ENCODE data around the gene IGF2R.
"Not testable (repeated sequence)": the region's sequence is repeated elsewhere in the genome, so short reads cannot be mapped to it uniquely, and the experiment has no call there.

Gene IGF2R

DNA sequence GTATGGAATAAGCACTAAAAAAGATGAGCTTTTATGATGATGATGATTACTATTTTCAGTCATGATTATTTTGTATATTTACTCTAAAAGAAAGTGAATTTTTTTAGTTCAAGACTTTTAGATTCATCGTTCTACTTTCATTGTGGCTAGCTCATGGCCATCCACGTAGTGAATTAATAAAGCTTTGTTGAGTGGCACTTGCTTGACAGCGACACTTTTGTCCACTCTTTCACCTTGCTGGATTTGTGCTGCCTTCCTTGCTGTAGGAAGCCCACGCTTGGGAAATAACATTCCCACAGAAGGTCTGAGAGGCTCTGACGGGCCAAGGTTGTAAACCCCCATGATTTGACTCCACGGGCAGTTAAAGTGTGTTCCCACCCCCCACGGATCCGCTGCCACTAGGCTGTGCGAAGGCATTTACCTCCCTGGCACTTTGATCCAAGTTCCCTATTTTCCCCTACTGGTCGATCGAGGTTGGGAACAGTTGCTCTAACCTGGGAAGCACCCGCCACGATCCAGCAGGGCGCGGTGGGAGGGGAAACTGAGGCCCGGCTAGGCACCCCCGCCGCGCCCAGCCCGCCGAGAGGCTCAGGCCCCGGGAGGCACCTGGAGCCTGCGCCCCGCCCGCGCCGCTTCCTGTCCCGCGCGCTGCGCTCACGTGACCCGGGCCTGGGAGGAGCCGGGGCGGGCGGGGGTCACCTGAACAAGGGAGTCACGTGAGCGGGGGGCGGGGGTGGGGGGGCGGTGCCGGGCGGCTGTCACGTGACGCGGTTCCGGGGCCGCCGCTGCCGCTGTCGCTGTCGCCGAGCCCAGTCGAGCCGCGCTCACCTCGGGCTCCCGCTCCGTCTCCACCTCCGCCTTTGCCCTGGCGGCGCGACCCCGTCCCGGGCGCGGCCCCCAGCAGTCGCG, at the start of gene IGF2R:
TSS of gene IGF2R (plus strand) at position 788 of the 909 bp plus-strand sequence. CDS start 165 bp downstream, outside the sequence.
- peak; percentile 93 to 95 for DNase-seq

- DNase-seq = no peak
These were observed 49.1 kb upstream of the IGF2R start for GRCh38 chr6:159919800-159920199.

- not testable (repeated sequence) for DNase-seq
These were observed 44.7 kb upstream of the IGF2R start for GRCh38 chr6:159924150-159924549.

- DNase-seq = no peak
These were observed 42.2 kb upstream of the IGF2R start for GRCh38 chr6:159926542-159927203.

- peak; percentile 39 to 53 for DNase-seq
These were observed 39.1 kb upstream of the IGF2R start for GRCh38 chr6:159929819-159930218.

DNA sequence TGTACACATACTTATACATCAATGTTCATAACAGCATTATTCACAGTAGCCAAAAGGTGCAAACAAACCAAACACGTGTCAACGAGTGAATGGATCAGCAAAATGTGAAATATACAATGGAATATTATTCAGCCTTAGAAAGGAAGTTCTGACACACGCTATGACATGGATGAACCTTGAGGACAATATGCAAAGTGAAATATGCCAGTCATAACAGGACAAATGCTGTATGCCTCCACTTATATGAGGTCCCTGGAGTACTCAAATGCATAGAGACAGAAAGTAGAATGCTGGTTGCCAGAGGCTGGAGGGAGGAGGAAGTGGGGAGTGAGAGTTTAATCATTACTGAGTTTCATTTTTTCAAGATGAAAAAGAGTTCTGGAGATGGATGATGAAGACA, 37.8 kb upstream of the IGF2R start:
- peak; percentile 43 to 45 for DNase-seq

DNA sequence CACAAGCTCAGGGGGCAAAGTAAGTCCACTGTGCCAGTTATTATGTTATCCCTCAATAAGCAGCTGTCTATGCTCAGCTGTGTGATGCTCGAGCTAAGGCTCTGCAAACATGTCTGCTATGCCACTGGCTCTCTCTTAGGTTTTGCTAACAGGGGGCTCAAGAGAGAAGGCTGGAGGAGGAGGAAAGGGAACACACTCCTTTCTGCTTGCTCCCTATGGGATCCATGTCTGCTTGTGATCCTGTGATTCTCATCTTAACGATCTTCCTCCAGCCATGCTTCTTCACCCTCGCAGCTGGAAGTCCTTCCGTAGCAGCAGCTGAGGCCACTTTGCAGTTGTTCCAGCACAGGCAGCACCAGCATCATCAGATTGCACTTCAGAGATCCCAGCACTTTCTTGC, 37.0 kb upstream of the IGF2R start:
- no peak for DNase-seq

- no peak for DNase-seq
These were observed 35.8 kb upstream of the IGF2R start for GRCh38 chr6:159933077-159933476.

DNA sequence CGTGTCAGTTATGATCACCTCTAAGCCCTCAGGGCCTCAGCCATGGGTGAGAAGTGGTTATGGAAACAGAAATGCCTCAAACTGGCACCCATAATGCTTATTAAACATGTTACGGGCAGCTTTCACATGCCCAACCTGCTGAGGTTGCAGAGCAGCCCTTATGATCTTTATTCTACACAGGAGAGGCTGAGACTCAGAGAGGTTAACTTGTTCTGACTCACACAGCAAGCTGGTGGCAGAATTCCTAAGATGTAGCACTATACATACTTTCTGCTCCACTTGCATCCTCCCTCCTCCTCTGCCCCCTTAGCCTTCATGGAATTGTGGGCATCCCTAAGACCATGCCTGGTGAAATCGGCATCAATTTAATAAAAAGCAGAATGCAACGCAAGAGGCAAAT, 34.7 kb upstream of the IGF2R start:
- DNase-seq = no peak

GRCh38 chr6:159935065-159935464, 33.8 kb upstream of the IGF2R start:
- no peak for DNase-seq

DNA sequence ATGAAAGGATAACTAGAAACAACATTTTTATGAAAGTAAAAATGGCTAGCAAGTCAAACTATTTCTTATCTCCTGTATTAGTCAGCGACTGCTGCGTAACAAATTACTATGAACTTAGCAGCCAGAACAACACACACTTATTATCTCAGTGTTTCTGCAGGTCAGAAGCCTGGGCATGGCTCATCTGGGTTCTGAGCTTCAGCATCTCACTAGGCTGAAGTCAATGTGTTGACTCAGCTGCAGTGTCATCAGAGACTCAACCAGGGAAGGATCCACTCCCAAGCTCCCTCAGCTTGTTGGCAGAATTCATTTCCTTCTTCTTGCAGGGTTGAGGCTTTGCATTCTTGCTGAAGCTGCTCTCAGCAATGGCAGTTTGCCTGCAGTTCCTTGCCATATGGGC, 33.2 kb upstream of the IGF2R start:
- no peak for DNase-seq

- no peak for DNase-seq
These were observed 29.3 kb upstream of the IGF2R start for GRCh38 chr6:159939591-159940016.

DNA sequence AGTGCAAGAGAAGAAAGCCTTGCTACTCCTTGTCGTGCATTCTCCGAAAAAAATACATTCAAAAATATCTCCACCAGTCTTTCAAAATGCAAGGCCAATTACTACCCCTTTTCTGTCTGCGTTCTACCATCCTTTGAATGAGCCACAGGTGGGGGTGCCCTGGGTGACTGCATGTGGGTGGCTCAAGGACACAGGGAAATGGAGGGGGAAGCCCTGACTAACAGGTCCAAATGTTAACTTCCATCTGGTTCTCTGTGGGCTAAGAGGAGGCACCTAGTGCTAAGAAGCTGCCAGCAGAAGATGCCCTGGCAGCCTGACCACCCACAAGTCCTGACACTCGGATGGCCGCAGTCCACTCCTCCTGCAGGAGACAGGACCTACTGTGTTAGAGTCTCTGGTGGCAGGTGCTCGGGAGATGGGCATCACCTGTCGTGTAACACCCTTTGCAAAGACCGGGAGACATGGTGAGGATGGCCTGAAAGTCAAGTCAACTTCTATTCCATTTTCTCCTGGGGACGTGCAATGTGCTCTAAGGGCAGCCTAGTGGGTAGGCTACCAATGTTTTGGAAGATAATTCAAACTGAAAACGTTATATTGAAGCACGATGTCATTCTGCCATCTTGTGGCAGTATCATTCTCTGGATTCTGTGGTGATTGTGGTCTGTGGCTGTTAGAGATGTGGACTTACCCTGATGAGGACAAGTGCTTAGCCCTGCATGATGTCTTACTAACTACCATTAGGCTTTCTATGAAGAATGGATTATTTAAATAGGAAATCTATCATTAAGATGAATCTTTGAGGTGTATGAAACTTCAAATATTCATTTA, 27.4 kb upstream of the IGF2R start:
- DNase-seq = peak; percentile 31 to 32

- no peak for DNase-seq
These were observed 25.7 kb upstream of the IGF2R start for GRCh38 chr6:159943101-159943632.

- no peak for DNase-seq
These were observed 24.8 kb upstream of the IGF2R start for GRCh38 chr6:159943968-159944598.

DNA sequence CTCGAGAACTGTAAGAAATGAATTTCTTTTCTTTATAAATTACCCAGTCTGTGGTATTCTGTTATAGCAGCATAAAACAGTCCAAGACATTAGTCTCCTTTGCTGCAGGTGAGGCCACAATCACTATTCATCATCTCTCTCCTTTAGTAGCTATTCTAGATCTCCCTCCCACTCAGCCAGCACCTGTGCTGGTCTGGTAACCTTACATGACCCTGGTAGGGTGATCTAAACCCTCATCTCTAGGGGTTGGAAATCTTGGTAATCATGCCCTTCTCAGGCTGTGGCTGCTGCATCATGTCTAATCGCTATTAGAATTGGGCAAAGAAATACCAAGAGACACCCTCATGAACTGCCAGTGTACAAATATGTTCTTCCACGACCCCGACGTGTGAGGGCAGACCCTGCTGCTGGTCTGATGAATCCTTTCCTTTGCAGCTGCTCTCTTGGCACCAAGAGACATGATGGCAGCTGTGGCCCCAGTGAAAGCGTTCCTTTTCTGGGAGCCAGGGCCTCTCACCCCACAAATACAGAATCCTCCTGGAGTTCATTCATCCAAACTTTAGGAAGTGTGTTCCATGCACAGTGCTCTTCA, 23.0 kb upstream of the IGF2R start:
- no peak for DNase-seq

DNA sequence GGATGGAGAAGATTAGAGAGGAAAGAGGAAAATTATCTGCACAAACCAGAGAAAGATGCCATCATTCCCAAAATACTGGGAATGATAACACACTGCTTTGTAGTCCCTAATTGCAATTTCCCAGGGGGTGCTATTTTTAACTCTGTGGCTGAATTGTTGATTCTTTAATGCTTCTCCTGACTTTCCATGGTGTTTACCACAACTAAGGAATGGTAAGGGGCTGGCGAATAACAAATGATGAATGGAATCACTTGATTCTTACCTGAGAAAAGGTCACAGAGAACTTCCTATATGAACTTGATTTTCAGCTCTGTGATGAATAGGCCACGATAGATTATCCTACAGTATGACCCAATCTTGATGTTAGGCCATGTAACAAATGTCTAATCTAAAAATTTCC, 22.0 kb upstream of the IGF2R start:
- no peak for DNase-seq

- DNase-seq = no peak
These were observed 20.7 kb upstream of the IGF2R start for GRCh38 chr6:159948199-159948598.

- no peak for DNase-seq
These were observed 17.1 kb upstream of the IGF2R start for GRCh38 chr6:159951772-159952171.

DNA sequence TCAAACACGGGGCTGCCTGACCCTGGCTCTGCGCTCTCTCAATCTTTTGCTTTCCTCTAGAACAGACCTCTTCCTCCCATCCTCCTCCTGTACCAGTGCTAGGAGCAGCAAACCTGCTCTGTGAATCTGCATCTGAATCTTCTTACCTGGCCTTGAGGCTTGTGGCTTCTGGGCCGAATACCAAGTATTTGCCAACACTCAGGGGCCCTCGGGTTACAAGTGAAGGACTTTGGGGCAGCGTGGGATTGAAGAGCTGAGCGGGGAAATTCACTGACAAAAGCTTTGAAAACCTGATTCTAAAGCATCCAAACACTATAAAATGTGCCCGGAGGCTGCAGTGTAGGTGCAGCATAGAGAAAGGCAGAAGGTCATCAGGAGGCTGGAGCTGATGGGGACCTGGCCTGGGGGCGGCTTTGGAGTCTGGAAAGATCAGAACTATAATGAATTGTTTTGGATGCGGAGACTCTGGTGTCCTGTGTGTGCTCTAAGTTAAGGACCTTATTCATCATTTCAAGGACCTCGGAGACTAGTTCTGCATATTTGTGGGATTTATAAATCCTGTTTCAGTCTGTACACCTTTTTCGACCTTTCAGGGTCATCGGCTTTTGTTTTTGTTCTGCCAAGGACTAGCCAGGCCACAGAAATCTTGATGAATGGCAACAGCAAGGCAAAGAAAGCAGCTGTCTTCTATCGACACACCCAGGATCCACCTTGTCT, 16.4 kb upstream of the IGF2R start:
- DNase-seq = no peak

- no peak for DNase-seq
These were observed 15.7 kb upstream of the IGF2R start for GRCh38 chr6:159953091-159953601.

Measured in activated T-cell treated with anti-CD3 and anti-CD28 coated beads, Interleukin-2, amount 50 U/mL, for 48 hours (primary cell).